Cerebellar cortex (tissue), 1 donor: ENCODE results near the gene STK17A.
"Not testable (repeated sequence)": the region's sequence is repeated elsewhere in the genome, so short reads cannot be mapped to it uniquely, and the experiment has no call there.

ENCODE experiments used
- DNase-seq: peaks from one replicate; pipeline ENCODE4 v3.0.0-alpha.2; 2015; ENCODE audit warnings: low spot score

STK17A gene

GRCh38 chr7:43658718-43659548 lies 76.0 kb downstream of the STK17A start:
- DNase-seq: no peak

DNA sequence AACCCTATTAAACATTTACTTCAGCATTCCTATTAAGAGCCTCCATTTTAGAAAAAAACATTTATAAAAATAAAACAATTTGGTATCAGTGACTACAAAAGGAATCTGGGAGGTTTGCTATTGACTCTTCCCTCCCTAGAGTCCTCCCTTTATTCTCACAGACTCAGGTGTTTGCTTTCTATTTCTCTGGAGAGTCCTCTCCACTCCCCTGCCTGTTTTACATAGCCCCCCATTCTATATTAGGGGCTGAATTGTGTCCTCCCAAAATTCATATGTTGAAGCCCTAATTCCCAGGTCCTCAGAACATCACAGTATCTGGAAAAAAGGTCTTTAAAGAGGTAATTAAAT lies 76.6 kb downstream of the STK17A start:
- no peak for DNase-seq

DNA sequence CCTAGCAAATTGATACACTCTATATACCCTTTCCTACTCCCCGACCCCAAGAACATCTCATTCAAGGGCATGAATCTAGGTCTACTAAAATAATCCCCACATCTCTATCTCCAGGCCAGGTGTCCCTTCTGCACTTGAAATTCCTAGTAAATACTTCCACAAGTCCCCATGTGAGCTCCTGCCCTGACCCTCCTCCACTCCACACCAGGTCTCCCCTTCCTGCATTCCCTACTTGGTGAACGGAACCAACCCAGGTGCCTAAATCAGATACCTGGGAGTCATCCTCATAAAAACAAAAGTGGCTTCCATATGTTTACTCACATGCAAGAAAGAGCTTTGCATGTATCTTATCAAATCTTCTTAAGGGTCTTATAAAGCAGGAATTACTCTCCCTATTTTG lies 77.2 kb downstream of the STK17A start:
- no peak for DNase-seq

DNA sequence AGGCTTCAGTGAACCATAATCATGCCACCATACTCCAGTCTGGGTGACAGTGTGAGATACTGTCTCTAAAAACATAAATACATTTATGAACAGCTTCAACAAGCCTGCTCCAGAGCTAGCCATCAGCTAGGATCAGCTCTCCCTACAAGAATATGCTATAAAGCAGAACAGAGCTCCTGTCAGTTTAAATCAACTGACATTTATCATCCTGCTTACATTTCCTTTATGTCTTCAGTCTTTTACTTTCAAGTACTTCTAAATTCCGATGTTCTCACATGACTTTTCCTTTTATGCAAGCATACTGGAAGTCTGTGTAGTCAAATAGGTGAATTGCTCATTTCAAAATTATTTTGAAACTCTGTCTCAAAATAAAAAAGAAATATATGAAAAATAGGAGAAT lies 81.8 kb downstream of the STK17A start:
- DNase-seq: no peak

- no peak for DNase-seq
These were observed 84.0 kb downstream of the STK17A start for GRCh38 chr7:43666938-43667337.

GRCh38 chr7:43668035-43668434 lies 85.1 kb downstream of the STK17A start:
- no peak for DNase-seq

GRCh38 chr7:43669286-43670081 lies 86.6 kb downstream of the STK17A start:
- DNase-seq: no peak

GRCh38 chr7:43671521-43671920 lies 88.6 kb downstream of the STK17A start:
- DNase-seq: no peak

- DNase-seq: not testable (repeated sequence)
These were observed 90.5 kb downstream of the STK17A start for GRCh38 chr7:43673243-43673976.

GRCh38 chr7:43674559-43675436 lies 91.9 kb downstream of the STK17A start:
- no peak for DNase-seq
